HG03139 (cell line): ENCODE data around the gene CEP170B.
"Not testable (repeated sequence)": the region's sequence is repeated elsewhere in the genome, so short reads cannot be mapped to it uniquely, and the experiment has no call there.

Source experiments
- ATAC-seq: cut with Tn5 transposase; IDR thresholded peaks from one replicate; pipeline ENCODE4 v1.9.1; 2021; ENCODE audit not compliant: unreplicated experiment

The CEP170B gene

GRCh38 chr14:104903990-104904389 lies 38.9 kb downstream of the CEP170B start:
- ATAC-seq: no peak

- ATAC-seq: not testable (repeated sequence)
Observed at GRCh38 chr14:104904650-104905578, 39.8 kb downstream of the CEP170B start.

- ATAC-seq: not testable (repeated sequence)
Observed at GRCh38 chr14:104905579-104905933, 40.5 kb downstream of the CEP170B start.

- no peak for ATAC-seq
Observed at GRCh38 chr14:104908303-104908702, 43.2 kb downstream of the CEP170B start.

- no peak for ATAC-seq
Observed at GRCh38 chr14:104912053-104912452, 47.0 kb downstream of the CEP170B start.

GRCh38 chr14:104913435-104913834 lies 48.4 kb downstream of the CEP170B start:
- ATAC-seq: no peak

GRCh38 chr14:104917116-104917515 lies 52.0 kb downstream of the CEP170B start:
- ATAC-seq: no peak

GRCh38 chr14:104917993-104918392 lies 52.9 kb downstream of the CEP170B start:
- ATAC-seq: no peak

GRCh38 chr14:104919152-104919992 lies 54.3 kb downstream of the CEP170B start:
- not testable (repeated sequence) for ATAC-seq

- ATAC-seq: no peak
Observed at GRCh38 chr14:104919993-104920315, 54.9 kb downstream of the CEP170B start.

GRCh38 chr14:104923640-104924420 lies 58.8 kb downstream of the CEP170B start:
- no peak for ATAC-seq

- ATAC-seq: no peak
Observed at GRCh38 chr14:104924421-104925213, 59.5 kb downstream of the CEP170B start, which contains the start of gene PLD4. Gene PLD4 (plus strand): TSS chr14:104924879. CDS start chr14:104927141, 2,262 bp downstream.

GRCh38 chr14:104925214-104925854 lies 60.3 kb downstream of the CEP170B start:
- no peak for ATAC-seq

GRCh38 chr14:104925855-104926609 lies 61.0 kb downstream of the CEP170B start:
- ATAC-seq: no peak

GRCh38 chr14:104926619-104927431 lies 61.8 kb downstream of the CEP170B start:
- peak; percentile 72 for ATAC-seq

GRCh38 chr14:104927432-104927816 lies 62.4 kb downstream of the CEP170B start:
- ATAC-seq: no peak

- no peak for ATAC-seq
Observed at GRCh38 chr14:104927901-104928300, 62.8 kb downstream of the CEP170B start.
